ENCODE measurements around the gene ARHGAP4. TPM values are rescaled to one million over a fixed set of nuclear protein-coding genes. Genes with fewer than 3 reads are reported as not detected.
A peak's percentile ranks its signal among the peaks of the same experiment; 100 is the strongest.

ARHGAP4 gene
- total RNA-seq, 1 experiment from 2014 or later = 1.9 TPM

GRCh38 chrX:153906126-153906917 lies 19.7 kb downstream of the ARHGAP4 start:
- DNase-seq (ENCODE audit: low read depth) = no peak

- DNase-seq (ENCODE audit: low read depth) = no peak
These were observed 20.5 kb downstream of the ARHGAP4 start for GRCh38 chrX:153905481-153906095.

- no peak for DNase-seq (ENCODE audit: low read depth)
These were observed 21.8 kb downstream of the ARHGAP4 start, which contains the start of gene AVPR2 for GRCh38 chrX:153903991-153904957. Gene AVPR2 (plus strand): TSS chrX:153904673. CDS start chrX:153905146, 473 bp downstream.

GRCh38 chrX:153903238-153903980 lies 22.7 kb downstream of the ARHGAP4 start:
- no peak for DNase-seq (ENCODE audit: low read depth)

GRCh38 chrX:153902385-153902784 lies 23.7 kb downstream of the ARHGAP4 start:
- peak; percentile 73 for DNase-seq (ENCODE audit: low read depth)

- DNase-seq (ENCODE audit: low read depth) = no peak
These were observed 24.3 kb downstream of the ARHGAP4 start for GRCh38 chrX:153901753-153902140.

- DNase-seq (ENCODE audit: low read depth) = peak; percentile 93
These were observed 25.0 kb downstream of the ARHGAP4 start for GRCh38 chrX:153900831-153901752.

GRCh38 chrX:153897899-153898298 lies 28.2 kb downstream of the ARHGAP4 start:
- DNase-seq (ENCODE audit: low read depth) = no peak

GRCh38 chrX:153889123-153889522 lies 36.9 kb downstream of the ARHGAP4 start:
- DNase-seq (ENCODE audit: low read depth) = no peak

- no peak for DNase-seq (ENCODE audit: low read depth)
These were observed 37.7 kb downstream of the ARHGAP4 start for GRCh38 chrX:153888344-153888743.

- DNase-seq (ENCODE audit: low read depth) = no peak
These were observed 38.7 kb downstream of the ARHGAP4 start for GRCh38 chrX:153887385-153887784.

GRCh38 chrX:153886915-153887314 lies 39.1 kb downstream of the ARHGAP4 start:
- DNase-seq (ENCODE audit: low read depth) = peak; percentile 43

- DNase-seq (ENCODE audit: low read depth) = no peak
These were observed 39.8 kb downstream of the ARHGAP4 start, which contains the start of gene L1CAM for GRCh38 chrX:153885968-153886903. Gene L1CAM (minus strand): TSS chrX:153886173. CDS start chrX:153875836, 10,337 bp downstream.

- peak; percentile 36 for DNase-seq (ENCODE audit: low read depth)
These were observed 40.8 kb downstream of the ARHGAP4 start for GRCh38 chrX:153885208-153885787.

GRCh38 chrX:153884590-153884989 lies 41.5 kb downstream of the ARHGAP4 start:
- DNase-seq (ENCODE audit: low read depth) = no peak

GRCh38 chrX:153884136-153884535 lies 41.9 kb downstream of the ARHGAP4 start:
- no peak for DNase-seq (ENCODE audit: low read depth)

- no peak for DNase-seq (ENCODE audit: low read depth)
These were observed 42.8 kb downstream of the ARHGAP4 start for GRCh38 chrX:153883163-153883843.

- DNase-seq (ENCODE audit: low read depth) = no peak
These were observed 43.5 kb downstream of the ARHGAP4 start for GRCh38 chrX:153882557-153882956.

Data from RPMI7951 (cell line).